Endothelial cell of umbilical vein (primary cell): ENCODE results near the gene CACNA2D2. TPM values are rescaled to one million over a fixed set of nuclear protein-coding genes. Genes with fewer than 3 reads are reported as not detected.

ENCODE experiments used
- BruUV-seq: library from RNA; stranded (reverse); fragments of 400-500 nt; replicated peaks from 2 replicates; lab custom pipeline; 2021; lab: Mats Ljungman, UMichigan
- CTCF ChIA-PET: fragments of 300-600, 350-600 bp; sonication (Branson Sonifier 250); formaldehyde crosslinking; loops from one replicate; lab custom pipeline; 2021; ENCODE audit warnings: antibody characterized with exemption, inconsistent platforms; lab: Charles Lee
- POLR2A ChIA-PET: fragments of 300-600, 350-600 bp; sonication (Branson Sonifier 250); formaldehyde crosslinking; loops from one replicate; lab custom pipeline; 2021; ENCODE audit warnings: antibody characterized with exemption, inconsistent platforms; lab: Charles Lee
- DNase-seq: peaks from one replicate; pipeline ENCODE4 v3.0.0-alpha.2; 2011; ENCODE audit warnings: low read depth, low spot score
- FAIRE-seq: peaks from 2 replicates; lab custom pipeline; 2011; peaks lifted over from hg19 to GRCh38; lab: Jason Lieb, UNC
- H2AFZ ChIP-seq: 2 replicates; pipeline ENCODE4 v1.6.0; 2012; ENCODE audit warnings: low read depth, low read length, control low read depth, inconsistent platforms
- H3K27ac ChIP-seq: 2 replicates; pipeline ENCODE4 v1.5.1; 2011; ENCODE audit warnings: low read depth, mild to moderate bottlenecking, control low read depth, low read length, moderate library complexity; ENCODE audit not compliant: insufficient read depth
- H3K27me3 ChIP-seq, 2 experiments: 2 replicates each; pipeline versions ENCODE4 v1.6.0 to v1.6.1; 2011; ENCODE audit warnings: low read length in 2 of 2, mixed read lengths in 1 of 2; ENCODE audit not compliant: control insufficient read depth in 2 of 2, insufficient read depth in 2 of 2
- H3K36me3 ChIP-seq, 2 experiments: 2 replicates in 1 of 2; 3 replicates in 1 of 2; pipeline ENCODE4 v1.5.1; 2011; ENCODE audit warnings: low read length in 2 of 2, mild to moderate bottlenecking in 1 of 2, moderate library complexity in 1 of 2; ENCODE audit not compliant: control insufficient read depth in 2 of 2, insufficient read depth in 2 of 2; ENCODE audit errors: extremely low read depth in 1 of 2
- H3K4me1 ChIP-seq: 3 replicates; pipeline ENCODE4 v1.5.1; 2011; ENCODE audit warnings: mild to moderate bottlenecking, low read length; ENCODE audit not compliant: control insufficient read depth, insufficient read depth; ENCODE audit errors: extremely low read depth
- H3K4me2 ChIP-seq: 2 replicates; pipeline ENCODE4 v1.6.1; 2011; ENCODE audit warnings: low read length, control low read depth, mixed read lengths; ENCODE audit not compliant: insufficient read depth
- H3K4me3 ChIP-seq, 3 experiments: fragments of 200-600 bp in 1 of 3; sonication (generic), shearing (Covaris generic) in 1 of 3; replicated peaks in 1 of 3; 2 replicates each; pipeline ENCODE4 v1.5.1; 2011 to 2016; ENCODE audit warnings: control low read depth in 3 of 3, low read length in 3 of 3, mild to moderate bottlenecking in 2 of 3, inconsistent platforms in 1 of 3, low read depth in 1 of 3, moderate library complexity in 1 of 3; ENCODE audit not compliant: insufficient read depth in 1 of 3
- H3K79me2 ChIP-seq: 2 replicates; pipeline ENCODE4 v1.6.0; 2012; ENCODE audit warnings: low read length, inconsistent platforms; ENCODE audit not compliant: control insufficient read depth, insufficient read depth
- H3K9ac ChIP-seq: replicated peaks from 2 replicates; pipeline ENCODE3; 2011; ENCODE audit warnings: low read length, control low read depth; ENCODE audit not compliant: insufficient read depth; ENCODE audit errors: extremely low read depth
- H3K9me1 ChIP-seq: replicated peaks from 3 replicates; pipeline ENCODE4 v1.6.0; 2011; ENCODE audit warnings: mild to moderate bottlenecking, low read length; ENCODE audit not compliant: control insufficient read depth, insufficient read depth; ENCODE audit errors: extremely low read depth
- H3K9me3 ChIP-seq: replicated peaks from 2 replicates; pipeline ENCODE4 v1.5.1; 2012; ENCODE audit warnings: low read length, inconsistent platforms; ENCODE audit not compliant: control insufficient read depth, insufficient read depth
- H4K20me1 ChIP-seq: replicated peaks from 2 replicates; pipeline ENCODE3; 2011; ENCODE audit warnings: mild to moderate bottlenecking, low read length; ENCODE audit not compliant: control insufficient read depth, insufficient read depth; ENCODE audit errors: extremely low read depth
- EZH2 ChIP-seq: IDR thresholded peaks from 2 replicates; pipeline ENCODE4 v1.6.1; 2012; ENCODE audit warnings: borderline replicate concordance, low read depth, mild to moderate bottlenecking, moderate library complexity, low read length, inconsistent platforms; ENCODE audit not compliant: severe bottlenecking
- FOS ChIP-seq: IDR thresholded peaks from 2 replicates; pipeline ENCODE4 v1.6.1; 2011; ENCODE audit warnings: mild to moderate bottlenecking, low read length, moderate library complexity, borderline replicate concordance; ENCODE audit not compliant: insufficient read depth
- GATA2 ChIP-seq: IDR thresholded peaks from 2 replicates; pipeline ENCODE4 v1.7.0; 2011; ENCODE audit warnings: low read depth, mild to moderate bottlenecking, moderate library complexity, mixed read lengths, low read length; ENCODE audit not compliant: insufficient read length, insufficient read depth
- JUN ChIP-seq: IDR thresholded peaks from 2 replicates; pipeline ENCODE4 v1.6.1; 2011; ENCODE audit warnings: borderline replicate concordance, low read depth; ENCODE audit not compliant: insufficient read length, insufficient read depth
- MYC ChIP-seq: IDR thresholded peaks from one replicate; pipeline ENCODE4 v1.6.1; 2011; ENCODE audit warnings: mild to moderate bottlenecking, low read depth, low read length
- POLR2A ChIP-seq: IDR thresholded peaks from 2 replicates; pipeline ENCODE4 v1.6.1; 2012; ENCODE audit warnings: low read depth, mild to moderate bottlenecking, control low read depth, low read length
- POLR2AphosphoS5 ChIP-seq: IDR thresholded peaks from 2 replicates; pipeline ENCODE4 v1.6.1; 2012; ENCODE audit warnings: low read depth, mild to moderate bottlenecking, control low read depth, low read length, moderate library complexity; ENCODE audit not compliant: insufficient read depth
- dilution Hi-C: fragments of 300-500 bp; cut with MboI; formaldehyde crosslinking; loops from one replicate; pipeline ENCODE4 v1.15.0; 2019; ENCODE audit warnings: low sequenced_read_pairs; ENCODE audit not compliant: extremely low pct_ligation_motif_present
- intact Hi-C: fragments of 100-400 bp; cut with micrococcal nuclease; formaldehyde crosslinking; loops from one replicate; pipeline ENCODE4 v1.10.0; 2022
- polyA plus RNA-seq, 4 experiments: library from polyadenylated mRNA; depleted of rRNA in 3 of 4; stranded (reverse) in 3 of 4; unstranded in 1 of 4; fragments of >200 nt; gene quantifications; 2 replicates each; pipeline versions ENCODE4 v1.2.1 to v1.2.3, GENCODE V29; 2011 to 2012; ENCODE audit warnings: missing spikeins in 1 of 4
- total RNA-seq: library from RNA; stranded (reverse); gene quantifications from 2 replicates; pipeline ENCODE4 v1.2.3, GENCODE V29; 2021
- TF ChIP-seq, protein P1 (sequence below), 2 donors: IDR thresholded peaks; 1 replicate in 1 of 2; 2 replicates in 1 of 2; pipeline ENCODE4 v1.5.1; 2011; ENCODE audit warnings: low read length in 2 of 2, mild to moderate bottlenecking in 2 of 2, moderate library complexity in 2 of 2, control low read depth in 1 of 2, inconsistent platforms in 1 of 2, low read depth in 1 of 2; ENCODE audit not compliant: insufficient read depth in 1 of 2; ENCODE audit errors: extremely low read depth in 1 of 2
- TF ChIP-seq, protein P2 (sequence below): IDR thresholded peaks from 2 replicates; pipeline ENCODE4 v1.6.1; 2011; ENCODE audit not compliant: insufficient read depth, insufficient read length

The CACNA2D2 gene
- total and polyA plus RNA-seq, 2 donors (not counting 3 experiments of a cell fraction or from before 2014, with no cell fraction given) = 0.15 TPM; not detected in 1

DNA sequence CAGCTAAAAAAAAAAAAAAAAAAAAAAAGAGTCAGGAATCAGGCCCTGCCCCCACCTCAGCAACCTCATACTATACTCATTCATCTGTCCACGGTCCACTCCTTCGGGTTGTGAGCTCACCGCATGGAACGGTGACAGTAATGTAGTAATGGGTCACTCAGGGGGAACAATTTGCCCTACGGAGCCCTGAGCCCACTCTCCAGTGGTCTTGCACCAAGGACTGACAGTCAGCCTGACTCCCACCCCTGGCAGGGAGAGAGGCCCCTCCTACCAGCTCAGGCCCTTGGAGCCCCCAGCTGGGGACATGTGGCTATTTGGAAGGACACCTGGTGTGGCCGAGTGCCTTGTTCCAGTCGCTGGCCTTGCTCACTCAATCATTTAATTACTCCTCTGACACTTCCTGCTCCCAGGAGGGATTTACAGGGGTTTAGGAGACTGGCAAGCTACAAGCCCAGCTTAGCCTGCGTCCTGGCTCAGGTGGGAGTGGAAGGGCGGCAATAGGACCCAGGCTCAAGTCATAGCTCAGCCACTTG, 19.9 kb upstream of the CACNA2D2 start:
- DNase-seq = no peak
- intact Hi-C loops = no loop called here
- FAIRE-seq = no peak
- no TSS peak for BruUV-seq
- Histone ChIP-seq H3K36me3 (no peaks in the 10 kb centered on the region), H3K4me2 (no peak overlapping the region), H3K9ac (no peak overlapping the region), H3K79me2 (no peaks in the 10 kb centered on the region), H3K27ac (no peak overlapping the region), H3K9me3 (no peaks in the 10 kb centered on the region), H2AFZ (no peak overlapping the region), H3K4me3 (no peak overlapping the region), H3K9me1 (no peaks in the 10 kb centered on the region), H3K4me1 (no peaks in the 10 kb centered on the region), H3K27me3 (peaks cover 0 to 4% of the 10 kb centered on the region in 2 experiments), H4K20me1 (no peaks in the 10 kb centered on the region)
- CTCF ChIA-PET = interaction anchor here (0.6 to 3.6 kb wide), 3 partner anchors 19 to 87 kb away, joined by 3 to 15 read pairs (median 3); no protein-coding TSS in a partner anchor
- TF ChIP-seq, protein P1, sequence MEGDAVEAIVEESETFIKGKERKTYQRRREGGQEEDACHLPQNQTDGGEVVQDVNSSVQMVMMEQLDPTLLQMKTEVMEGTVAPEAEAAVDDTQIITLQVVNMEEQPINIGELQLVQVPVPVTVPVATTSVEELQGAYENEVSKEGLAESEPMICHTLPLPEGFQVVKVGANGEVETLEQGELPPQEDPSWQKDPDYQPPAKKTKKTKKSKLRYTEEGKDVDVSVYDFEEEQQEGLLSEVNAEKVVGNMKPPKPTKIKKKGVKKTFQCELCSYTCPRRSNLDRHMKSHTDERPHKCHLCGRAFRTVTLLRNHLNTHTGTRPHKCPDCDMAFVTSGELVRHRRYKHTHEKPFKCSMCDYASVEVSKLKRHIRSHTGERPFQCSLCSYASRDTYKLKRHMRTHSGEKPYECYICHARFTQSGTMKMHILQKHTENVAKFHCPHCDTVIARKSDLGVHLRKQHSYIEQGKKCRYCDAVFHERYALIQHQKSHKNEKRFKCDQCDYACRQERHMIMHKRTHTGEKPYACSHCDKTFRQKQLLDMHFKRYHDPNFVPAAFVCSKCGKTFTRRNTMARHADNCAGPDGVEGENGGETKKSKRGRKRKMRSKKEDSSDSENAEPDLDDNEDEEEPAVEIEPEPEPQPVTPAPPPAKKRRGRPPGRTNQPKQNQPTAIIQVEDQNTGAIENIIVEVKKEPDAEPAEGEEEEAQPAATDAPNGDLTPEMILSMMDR (IDR thresholded peaks at IDR 0.05; ENCODE audit: extremely low read depth in 1 of 2, insufficient read depth in 1 of 2, low read depth in 1 of 2, low read length in 2 of 2) = no peak
- TF ChIP-seq POLR2AphosphoS5 (no peak), MYC (no peak), FOS (no peak), JUN (no peak), EZH2 (no peak), POLR2A (no peak), GATA2 (no peak)
- TF ChIP-seq, protein P2, sequence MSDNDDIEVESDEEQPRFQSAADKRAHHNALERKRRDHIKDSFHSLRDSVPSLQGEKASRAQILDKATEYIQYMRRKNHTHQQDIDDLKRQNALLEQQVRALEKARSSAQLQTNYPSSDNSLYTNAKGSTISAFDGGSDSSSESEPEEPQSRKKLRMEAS = no peak
- POLR2A ChIA-PET = interaction anchor here (0.7 to 0.8 kb wide), 2 partner anchors 173 to 279 kb away, joined by 3 to 12 read pairs; partner anchors contain the start of genes CYB561D2 and NPRL2
- dilution Hi-C loops = no loop called here
